SK-N-SH (cell line): ENCODE data around the gene ZNF579. TPM values are rescaled to one million over a fixed set of nuclear protein-coding genes. Genes with fewer than 3 reads are reported as not detected.

ENCODE experiments used
- CHD2 ChIP-seq: fragments of 150-350 bp; IDR thresholded peaks from 2 replicates; pipeline ENCODE4 v1.6.1; 2018; ENCODE audit warnings: low read length; ENCODE audit not compliant: partially characterized antibody
- ELF1 ChIP-seq: IDR thresholded peaks from 2 replicates; pipeline ENCODE4 v1.4.0; 2012
- EP300 ChIP-seq, 2 experiments: IDR thresholded peaks; 2 replicates each; pipeline versions ENCODE4 v1.4.0 to v1.6.1; 2012; ENCODE audit warnings: borderline replicate concordance in 1 of 2, low read depth in 1 of 2, low read length in 1 of 2
- EZH2phosphoT487 ChIP-seq: fragments of 200-600 bp; sonication (generic); IDR thresholded peaks from 2 replicates; pipeline ENCODE4 v1.6.1; 2017; ENCODE audit warnings: low read depth, mixed run types, mild to moderate bottlenecking, antibody characterized with exemption, moderate library complexity, borderline replicate concordance
- FOXM1 ChIP-seq: IDR thresholded peaks from 2 replicates; pipeline ENCODE4 v1.4.0; 2012; ENCODE audit warnings: low read depth, mild to moderate bottlenecking
- GABPA ChIP-seq: IDR thresholded peaks from 2 replicates; pipeline ENCODE4 v1.4.0; 2012; ENCODE audit warnings: low read depth, mild to moderate bottlenecking
- JUND ChIP-seq: IDR thresholded peaks from 2 replicates; pipeline ENCODE4 v1.4.0; 2012
- MAX ChIP-seq: IDR thresholded peaks from 2 replicates; pipeline ENCODE4 v1.4.0; 2012; ENCODE audit warnings: low read depth
- MXI1 ChIP-seq: IDR thresholded peaks from 2 replicates; pipeline ENCODE4 v1.6.1; 2012; ENCODE audit warnings: mild to moderate bottlenecking, low read depth, low read length, improper control_type of control experiment
- NFIC ChIP-seq: IDR thresholded peaks from 2 replicates; pipeline ENCODE4 v1.4.0; 2012; ENCODE audit warnings: borderline replicate concordance
- NRF1 ChIP-seq: IDR thresholded peaks from 2 replicates; pipeline ENCODE4 v1.6.1; 2012; ENCODE audit warnings: low read depth, mild to moderate bottlenecking, low read length
- RAD21 ChIP-seq: IDR thresholded peaks from 2 replicates; pipeline ENCODE4 v1.6.1; 2012; ENCODE audit warnings: mild to moderate bottlenecking, low read length
- RCOR1 ChIP-seq: fragments of 150-350 bp; IDR thresholded peaks from 2 replicates; pipeline ENCODE4 v1.6.1; 2017; ENCODE audit warnings: antibody characterized with exemption, low read length
- REST ChIP-seq: IDR thresholded peaks from 2 replicates; pipeline ENCODE4 v1.6.1; 2012; ENCODE audit warnings: mild to moderate bottlenecking, low read depth, low read length, moderate library complexity
- RFX5 ChIP-seq: IDR thresholded peaks from 2 replicates; pipeline ENCODE4 v1.6.1; 2012; ENCODE audit warnings: mild to moderate bottlenecking, improper control_type of control experiment, low read length
- RXRA ChIP-seq: IDR thresholded peaks from 2 replicates; pipeline ENCODE4 v1.4.0; 2012; ENCODE audit warnings: low read depth, mild to moderate bottlenecking, borderline replicate concordance
- SIN3A ChIP-seq: IDR thresholded peaks from 2 replicates; pipeline ENCODE4 v1.6.1; 2012; ENCODE audit warnings: low read depth, mild to moderate bottlenecking, low read length, moderate library complexity, borderline replicate concordance
- SMC3 ChIP-seq: IDR thresholded peaks from 2 replicates; pipeline ENCODE4 v1.6.1; 2012; ENCODE audit warnings: low read depth, low read length, improper control_type of control experiment
- TAF1 ChIP-seq: IDR thresholded peaks from 2 replicates; pipeline ENCODE4 v1.6.1; 2012; ENCODE audit warnings: low read depth, mild to moderate bottlenecking, low read length, moderate library complexity, borderline replicate concordance
- TCF12 ChIP-seq: IDR thresholded peaks from 2 replicates; pipeline ENCODE4 v1.4.0; 2012
- USF2 ChIP-seq: fragments of 150-350 bp; IDR thresholded peaks from 2 replicates; pipeline ENCODE4 v1.6.1; 2017; ENCODE audit warnings: antibody characterized with exemption, low read length, low read depth, borderline replicate concordance
- YY1 ChIP-seq: IDR thresholded peaks from 2 replicates; pipeline ENCODE4 v1.4.0; 2012; ENCODE audit warnings: low read depth, mild to moderate bottlenecking
- ZBTB33 ChIP-seq: IDR thresholded peaks from 2 replicates; pipeline ENCODE4 v1.4.0; 2012; ENCODE audit warnings: low read depth, borderline replicate concordance
- polyA plus RNA-seq, 3 experiments: library from polyadenylated mRNA; depleted of rRNA; stranded (reverse); fragments of >200 nt; gene quantifications; 2 replicates each; pipeline ENCODE4 v1.2.3, GENCODE V29; 2012

ZNF579 gene
- polyA plus RNA-seq, 1 of the 3 experiments (the other 2 are of a cell fraction) = 5.9 TPM

GRCh38 chr19:55605637-55606470 is 25.2 kb upstream of the ZNF579 start, which contains the start of gene ZNF865 (continued):
- peak; percentile 57; the same call in 1 of the 2 replicates for TF ChIP-seq MAX
- TF ChIP-seq REST = no peak
- TF ChIP-seq GABPA = no peak
- TF ChIP-seq ZBTB33 = 0 out of 2 replicates have a peak, but pooled peaks have one; percentile 0
- peak; percentile 76 for TF ChIP-seq RAD21
- TF ChIP-seq CHD2 = no peak
- TF ChIP-seq TAF1 = peak; percentile 37; the same call in 1 of the 2 replicates
- no peak for TF ChIP-seq FOXM1
- no peak for TF ChIP-seq EP300 (IDR thresholded peaks at IDR 0.05; ENCODE audit: borderline replicate concordance in 1 of 2, low read depth in 1 of 2, low read length in 1 of 2)
- 0 out of 2 replicates have a peak, but pooled peaks have one; percentile 26 for TF ChIP-seq SIN3A
- no peak for TF ChIP-seq NFIC
- no peak for TF ChIP-seq USF2
- TF ChIP-seq RFX5 = peak; percentile 91
- peak; percentile 49; the same call in 1 of the 2 replicates for TF ChIP-seq MXI1
- no peak for TF ChIP-seq EZH2phosphoT487
- no peak for TF ChIP-seq RCOR1
- no peak for TF ChIP-seq TCF12
- TF ChIP-seq NRF1 = no peak
- no peak for TF ChIP-seq RXRA
- no peak for TF ChIP-seq YY1
- TF ChIP-seq JUND = no peak
- peak; percentile 54 for TF ChIP-seq SMC3
- no peak for TF ChIP-seq ELF1
